Stimulated activated CD4-positive, alpha-beta T cell treated with anti-CD3 and anti-CD28 coated beads, Interleukin-2, amount 100 ng/mL, for 48 hours (primary cell): Measurements from ENCODE around the gene XKR3.
"Not testable (repeated sequence)": the region's sequence is repeated elsewhere in the genome, so short reads cannot be mapped to it uniquely, and the experiment has no call there.

Experiments used
- DNase-seq, 2 donors: peaks; one replicate each; pipeline ENCODE4 v3.0.0-alpha.2; 2020

The XKR3 gene

DNA sequence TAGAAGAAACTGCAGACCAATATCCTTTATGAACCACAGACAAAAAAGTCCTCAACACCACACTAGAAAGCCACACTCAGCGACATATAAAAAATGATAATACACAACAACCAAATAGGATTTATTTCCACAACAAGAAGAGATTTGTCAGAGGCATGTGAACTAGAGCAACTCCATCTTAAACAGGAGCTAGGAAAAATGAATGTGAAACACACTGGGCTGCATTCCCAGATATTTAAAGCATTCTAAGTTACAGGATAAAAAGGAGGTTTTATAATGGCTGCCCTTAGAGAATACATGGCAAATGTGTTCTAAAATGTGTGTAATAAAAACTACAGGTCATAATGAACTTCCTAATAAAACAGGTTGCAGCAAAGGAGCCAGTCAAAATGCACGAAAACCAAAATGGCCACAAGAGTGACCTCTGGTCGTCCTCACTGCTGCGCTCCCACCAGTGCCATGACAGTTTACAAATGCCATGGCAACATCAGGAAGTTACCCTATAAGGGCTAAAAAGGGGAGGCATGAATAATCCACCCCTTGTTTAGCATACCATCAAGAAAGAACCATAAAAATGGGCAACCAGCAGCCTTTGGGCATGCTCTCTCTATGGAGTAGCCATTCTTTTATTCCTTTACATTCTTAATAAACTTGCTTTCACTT, 21.8 kb downstream of the XKR3 start:
- no peak for DNase-seq

DNA sequence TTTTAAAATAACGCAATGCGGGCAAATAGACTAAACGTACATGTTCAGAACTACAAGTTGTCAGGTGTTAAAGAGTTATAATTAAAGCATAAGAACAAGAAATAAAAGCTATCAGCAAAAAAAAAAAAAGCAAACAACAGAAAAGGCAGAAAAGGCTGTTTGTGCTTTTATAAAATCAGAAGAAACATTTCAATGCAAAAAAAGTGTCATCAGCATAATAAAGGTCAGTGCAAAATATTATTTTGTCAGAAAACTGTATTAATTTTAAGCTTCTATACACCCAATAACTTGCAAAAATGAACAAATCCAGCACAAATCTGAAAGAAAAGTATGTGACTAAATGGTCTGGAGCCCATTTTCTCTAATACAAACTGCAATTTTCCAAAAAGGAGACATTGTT, 23.6 kb downstream of the XKR3 start:
- DNase-seq, result no peak

DNA sequence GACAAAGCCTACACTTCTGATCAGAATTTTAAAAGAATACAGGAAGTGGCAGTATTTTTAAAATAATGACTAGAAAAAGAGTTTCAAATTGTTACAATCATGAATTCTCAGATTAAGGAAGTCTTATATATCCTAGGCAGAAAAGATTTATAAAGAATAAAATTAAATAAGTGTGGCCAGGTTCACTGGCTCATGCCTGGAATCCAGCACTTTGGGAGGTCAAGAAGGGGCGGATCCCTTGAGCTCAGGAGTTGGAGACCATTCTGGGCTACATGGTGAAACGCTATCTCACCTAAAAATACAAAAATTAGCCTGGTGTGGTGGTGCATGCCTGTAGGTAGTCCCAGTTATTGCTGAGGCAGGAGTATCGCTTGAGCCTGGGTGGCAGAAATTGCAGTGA, 24.1 kb downstream of the XKR3 start:
- no peak for DNase-seq

DNA sequence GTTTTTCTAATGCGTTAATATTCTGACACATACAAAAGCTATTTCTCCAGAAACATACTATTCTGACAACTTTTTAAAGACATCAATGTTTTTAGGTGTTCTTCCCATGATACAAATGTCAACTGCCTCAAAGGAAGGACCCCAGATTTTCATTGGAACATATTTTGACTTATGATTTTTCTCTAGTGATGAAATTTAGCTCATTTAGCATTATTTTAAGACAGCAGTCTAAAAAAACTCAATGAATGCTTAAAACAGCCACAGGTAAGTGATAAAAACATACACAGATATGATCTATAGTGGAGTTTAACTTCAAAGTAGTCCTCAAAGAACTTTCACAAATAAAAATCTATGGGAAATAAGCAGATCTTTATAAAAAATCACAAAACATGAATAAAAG, 24.9 kb downstream of the XKR3 start:
- DNase-seq, result no peak

- not testable (repeated sequence) for DNase-seq
These were observed 29.7 kb downstream of the XKR3 start for GRCh38 chr22:16795504-16795903.

- DNase-seq, result no peak
These were observed 31.4 kb downstream of the XKR3 start for GRCh38 chr22:16793831-16794230.

DNA sequence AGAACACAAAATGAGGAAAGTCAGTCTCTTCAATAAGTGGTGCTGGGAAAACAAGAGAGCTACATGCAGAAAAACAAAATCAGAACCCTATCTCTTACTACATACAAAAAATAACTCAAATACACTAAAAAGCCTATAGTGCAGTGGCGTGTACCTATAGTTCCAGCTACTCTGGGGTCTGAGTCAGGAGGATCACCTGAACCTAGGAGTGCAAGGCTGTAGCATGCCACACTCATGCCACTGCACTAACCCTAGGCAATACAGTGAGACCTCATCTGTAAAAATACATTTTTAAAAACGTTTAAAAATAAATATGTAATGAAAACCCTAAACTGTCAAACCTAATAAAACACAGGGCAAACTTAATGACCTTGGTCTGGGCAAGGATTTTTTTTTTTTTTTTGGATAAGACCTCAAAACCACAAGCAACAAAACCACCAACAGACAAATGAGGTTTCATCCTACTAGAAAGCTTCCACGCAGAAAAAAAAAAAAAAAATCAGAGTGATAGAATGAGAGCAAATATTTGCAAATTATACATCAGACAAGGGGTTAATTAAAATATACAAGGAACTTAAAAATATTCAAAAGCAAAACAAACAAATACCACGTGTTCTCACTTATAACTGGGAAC, 35.2 kb downstream of the XKR3 start:
- no peak for DNase-seq

- DNase-seq, result no peak
These were observed 41.3 kb downstream of the XKR3 start for GRCh38 chr22:16783930-16784354.

- no peak for DNase-seq
These were observed 41.8 kb downstream of the XKR3 start for GRCh38 chr22:16783453-16783852.

DNA sequence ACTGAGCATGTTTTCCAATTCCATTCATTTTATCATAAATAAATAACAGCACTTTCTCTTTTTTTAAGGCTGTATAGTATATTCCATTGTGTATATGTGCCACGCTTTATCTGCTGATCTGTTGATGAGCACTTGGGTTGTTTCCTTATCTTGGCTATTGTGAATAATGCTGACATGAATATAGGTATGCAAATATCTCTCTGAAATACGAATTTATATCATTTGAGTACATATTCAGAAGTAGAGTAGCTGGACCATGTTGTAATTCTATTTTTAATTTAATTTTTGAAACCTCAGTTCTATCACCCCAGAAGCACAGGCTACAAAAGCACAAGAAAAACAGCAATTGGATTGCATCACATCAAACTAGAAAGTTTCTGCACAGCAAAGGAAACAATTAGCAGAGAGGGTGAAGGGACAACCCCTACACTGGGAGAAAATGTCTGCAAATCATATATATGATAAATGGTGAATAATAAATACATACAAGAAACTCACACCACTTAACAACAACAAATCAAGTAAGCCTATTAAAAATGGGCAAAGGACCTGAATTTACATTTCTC, 43.4 kb downstream of the XKR3 start:
- DNase-seq, result no peak

DNA sequence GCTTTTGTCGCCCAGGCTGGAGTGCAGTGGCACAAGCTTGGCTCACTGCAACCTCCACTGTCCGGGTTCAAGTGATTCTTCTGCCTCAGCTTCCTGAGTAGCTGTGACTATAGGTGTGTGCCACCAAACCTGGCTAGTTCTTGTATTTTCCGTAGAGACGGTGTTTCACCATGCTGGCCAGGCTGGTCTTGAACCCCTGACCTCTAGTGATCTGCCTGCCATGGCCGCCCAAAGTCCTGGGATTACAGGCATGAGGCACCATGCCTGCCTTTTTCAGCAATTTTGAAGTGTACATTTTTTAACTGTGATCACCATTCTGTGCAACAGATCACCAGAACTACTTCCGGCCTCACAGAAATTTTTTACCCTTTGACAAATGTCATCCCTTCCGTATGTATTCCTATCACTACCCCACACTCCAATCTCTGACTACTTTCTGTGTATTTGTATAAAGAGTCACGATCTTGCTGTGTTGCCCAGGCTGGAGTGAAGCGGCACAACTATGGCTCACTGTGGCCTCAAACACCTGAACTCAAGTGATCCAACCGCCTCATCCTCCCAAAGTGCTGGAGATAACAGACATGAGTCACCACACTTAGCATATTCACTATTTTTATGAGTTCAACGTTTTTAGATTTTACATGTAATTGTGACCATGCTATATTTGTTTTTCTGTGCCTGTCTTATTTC, 44.0 kb downstream of the XKR3 start:
- DNase-seq, result no peak

DNA sequence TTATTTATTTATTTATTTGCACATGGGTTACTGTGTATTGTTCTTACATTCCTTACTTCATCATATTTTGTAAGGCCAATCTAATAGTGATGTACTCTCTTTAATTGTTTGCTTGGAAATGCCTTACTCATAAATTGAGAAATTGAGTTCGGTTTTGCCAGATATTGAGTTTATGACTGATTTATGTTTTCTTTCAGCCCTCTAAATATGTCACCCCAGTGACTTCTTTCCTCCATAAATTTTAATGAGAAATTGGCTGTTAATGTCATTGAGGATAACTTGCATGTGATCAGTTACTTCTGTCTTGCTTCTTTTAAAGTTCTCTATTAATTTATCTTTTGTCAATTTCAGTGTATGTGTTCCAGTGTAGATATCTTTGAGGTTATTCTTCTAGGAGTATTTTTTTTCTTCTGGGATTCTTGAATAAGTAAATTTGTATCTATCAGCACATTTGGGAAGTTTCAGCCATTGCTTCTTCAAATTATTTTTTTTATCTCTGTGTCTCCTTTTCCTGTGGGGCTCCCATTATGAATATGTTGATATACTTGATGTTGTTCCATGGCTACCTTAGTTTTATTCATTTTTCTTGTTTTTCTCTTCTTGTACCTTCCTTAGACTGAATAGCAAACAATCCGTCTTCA, 47.8 kb downstream of the XKR3 start:
- no peak for DNase-seq

DNA sequence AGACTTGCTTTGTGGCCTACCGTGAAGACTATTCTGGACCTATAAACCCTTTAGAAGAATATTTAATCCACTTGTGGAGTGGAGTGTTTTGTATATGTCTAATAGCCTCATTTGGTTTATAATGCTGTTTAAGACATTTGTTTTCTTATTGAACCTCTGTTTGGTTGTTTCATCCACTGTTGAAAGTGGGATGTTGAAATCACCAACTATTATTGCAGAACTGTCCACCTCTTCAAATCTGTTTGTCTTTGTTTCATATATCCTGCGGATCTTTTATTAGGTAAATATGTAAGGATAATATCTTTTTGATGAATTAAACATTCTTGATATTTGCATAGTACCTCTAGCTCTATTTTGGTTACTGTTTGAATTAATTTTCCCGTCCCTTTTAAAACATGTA, 49.1 kb downstream of the XKR3 start:
- DNase-seq, result no peak

DNA sequence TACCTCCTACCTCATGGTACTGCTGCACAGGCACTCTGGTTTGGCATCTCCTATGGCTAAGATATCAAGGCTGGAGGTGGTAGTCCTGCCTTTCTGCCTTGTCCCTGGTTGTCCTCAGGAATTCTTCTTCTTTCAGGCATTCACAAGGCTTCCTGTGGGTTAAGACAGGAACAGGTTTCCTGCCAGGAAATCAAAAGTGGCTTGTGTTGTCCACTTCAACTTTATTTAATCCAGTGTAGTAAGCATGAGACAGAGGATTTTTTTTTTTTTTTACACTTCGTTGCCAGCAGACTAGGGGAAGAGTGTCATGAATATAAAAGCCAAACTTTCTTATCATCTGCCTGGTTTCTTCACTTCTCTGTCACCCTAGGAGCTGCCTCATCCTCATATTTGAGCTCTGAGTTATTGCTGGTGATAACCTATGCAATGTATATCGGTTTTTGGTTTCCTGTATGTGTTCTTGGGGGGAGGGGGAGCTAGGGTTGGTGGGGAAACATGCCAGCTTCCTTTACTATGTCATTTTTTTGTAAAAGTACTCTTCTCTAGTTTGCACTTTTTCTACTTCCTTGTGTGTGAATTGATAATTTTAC, 50.2 kb downstream of the XKR3 start:
- DNase-seq, result no peak

DNA sequence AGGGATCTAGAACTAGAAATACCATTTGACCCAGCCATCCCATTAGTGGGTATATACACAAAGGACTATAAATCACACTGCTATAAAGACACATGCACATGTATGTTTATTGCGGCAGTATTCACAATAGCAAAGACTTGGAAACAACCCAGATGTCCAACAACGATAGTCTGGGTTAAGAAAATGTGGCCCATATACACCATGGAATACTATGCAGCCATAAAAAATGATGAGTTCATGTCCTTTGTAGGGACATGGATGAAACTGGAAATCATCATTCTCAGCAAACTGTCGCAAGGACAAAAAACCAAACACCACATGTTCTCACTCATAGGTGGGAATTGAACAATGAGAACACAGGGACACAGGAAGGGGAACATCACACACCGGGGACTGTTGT, 53.6 kb downstream of the XKR3 start:
- not testable (repeated sequence) for DNase-seq

- DNase-seq, result not testable (repeated sequence)
These were observed 57.3 kb downstream of the XKR3 start for GRCh38 chr22:16767927-16768326.

DNA sequence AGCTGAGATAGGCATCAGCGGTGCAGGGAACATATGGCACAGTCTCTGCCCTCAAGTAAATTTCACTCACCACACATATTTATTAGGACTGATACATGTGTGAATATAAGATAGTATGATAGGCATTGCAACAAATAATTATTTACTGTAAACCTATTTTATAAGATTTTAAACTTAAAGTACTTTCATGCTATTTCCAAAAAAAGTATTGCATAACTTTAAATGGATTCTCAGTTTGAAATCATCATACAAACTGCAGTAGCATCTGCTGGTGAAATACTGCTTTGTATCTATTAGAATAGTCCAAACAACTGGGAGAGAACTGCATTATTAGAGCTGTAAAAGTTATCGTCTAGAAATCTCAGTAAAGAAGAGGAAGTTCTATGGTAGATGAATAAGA, 63.0 kb downstream of the XKR3 start:
- not testable (repeated sequence) for DNase-seq

DNA sequence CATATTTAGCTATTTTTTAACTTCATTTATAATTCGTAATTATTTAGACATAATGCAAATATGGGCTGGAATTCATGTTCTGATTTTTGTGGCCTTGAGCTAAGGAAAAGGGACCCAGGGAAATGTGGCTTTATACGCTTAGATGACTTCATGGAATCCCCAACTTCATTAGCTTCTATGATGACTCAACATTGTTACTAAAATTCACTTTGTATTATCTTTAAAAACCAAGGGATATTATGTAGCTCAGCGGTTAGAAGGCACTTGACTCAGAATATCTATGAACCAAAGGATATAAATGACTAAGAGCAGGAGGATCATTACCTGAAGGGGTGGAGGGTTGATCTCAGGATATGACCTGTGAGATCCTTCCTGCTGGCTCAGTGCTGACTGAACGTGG, 64.8 kb downstream of the XKR3 start:
- DNase-seq, result not testable (repeated sequence)

DNA sequence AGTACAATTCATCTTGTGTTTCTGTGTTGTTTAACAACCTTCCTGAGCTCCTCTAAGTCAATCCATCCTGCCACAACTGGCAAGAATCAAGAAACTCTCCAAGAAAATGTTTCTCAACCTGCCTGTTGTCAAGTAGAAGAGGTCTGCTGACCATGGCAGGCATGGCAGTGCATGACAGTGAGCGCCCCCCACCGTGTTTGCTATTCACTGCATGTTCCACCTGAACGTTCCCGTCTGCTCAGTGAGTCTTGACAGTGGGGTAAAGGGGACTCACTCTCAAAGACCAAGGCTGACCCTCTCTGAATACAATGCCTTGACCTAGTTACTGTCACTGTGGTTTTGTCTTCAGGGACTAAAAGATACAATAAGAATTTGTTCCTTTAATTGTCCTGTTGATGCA, 75.9 kb downstream of the XKR3 start:
- DNase-seq, result not testable (repeated sequence)

DNA sequence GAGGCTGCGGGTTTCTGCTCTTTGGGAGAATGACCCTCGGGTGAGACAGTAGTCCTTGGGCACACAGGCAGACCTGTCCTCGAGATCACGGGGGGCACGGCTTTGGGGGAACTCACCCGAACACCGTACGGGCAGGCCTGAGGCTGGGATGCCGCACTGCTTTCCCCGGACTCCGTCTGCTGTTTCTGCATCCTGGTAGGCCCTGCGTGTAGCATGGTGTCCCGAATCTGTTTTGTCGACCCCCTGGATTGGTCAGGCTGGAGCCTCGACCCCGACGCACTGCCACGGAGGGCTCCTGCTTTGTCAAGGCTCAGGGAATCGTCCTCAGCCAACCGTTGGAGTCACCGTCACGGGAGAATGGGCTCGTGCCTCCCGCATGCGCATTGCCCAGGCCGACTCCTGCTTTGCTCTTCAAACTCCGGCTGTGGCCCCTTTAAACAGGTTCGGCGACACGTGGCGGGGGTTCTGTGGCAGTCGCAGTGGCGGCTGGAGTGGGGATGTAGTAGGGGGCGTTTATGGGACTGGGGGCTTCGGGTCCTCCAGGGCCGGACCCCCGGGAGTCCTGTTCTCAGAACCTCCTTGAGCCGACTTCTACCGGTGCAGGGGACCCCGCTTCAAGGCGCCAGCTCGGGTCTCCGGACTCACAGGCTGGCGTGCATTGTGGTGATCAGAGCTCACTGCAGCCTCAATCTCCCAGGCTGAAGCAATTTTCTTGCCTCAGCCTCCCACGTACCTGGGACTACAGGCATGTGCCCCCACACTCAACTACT, 76.9 kb downstream of the XKR3 start:
- not testable (repeated sequence) for DNase-seq

DNA sequence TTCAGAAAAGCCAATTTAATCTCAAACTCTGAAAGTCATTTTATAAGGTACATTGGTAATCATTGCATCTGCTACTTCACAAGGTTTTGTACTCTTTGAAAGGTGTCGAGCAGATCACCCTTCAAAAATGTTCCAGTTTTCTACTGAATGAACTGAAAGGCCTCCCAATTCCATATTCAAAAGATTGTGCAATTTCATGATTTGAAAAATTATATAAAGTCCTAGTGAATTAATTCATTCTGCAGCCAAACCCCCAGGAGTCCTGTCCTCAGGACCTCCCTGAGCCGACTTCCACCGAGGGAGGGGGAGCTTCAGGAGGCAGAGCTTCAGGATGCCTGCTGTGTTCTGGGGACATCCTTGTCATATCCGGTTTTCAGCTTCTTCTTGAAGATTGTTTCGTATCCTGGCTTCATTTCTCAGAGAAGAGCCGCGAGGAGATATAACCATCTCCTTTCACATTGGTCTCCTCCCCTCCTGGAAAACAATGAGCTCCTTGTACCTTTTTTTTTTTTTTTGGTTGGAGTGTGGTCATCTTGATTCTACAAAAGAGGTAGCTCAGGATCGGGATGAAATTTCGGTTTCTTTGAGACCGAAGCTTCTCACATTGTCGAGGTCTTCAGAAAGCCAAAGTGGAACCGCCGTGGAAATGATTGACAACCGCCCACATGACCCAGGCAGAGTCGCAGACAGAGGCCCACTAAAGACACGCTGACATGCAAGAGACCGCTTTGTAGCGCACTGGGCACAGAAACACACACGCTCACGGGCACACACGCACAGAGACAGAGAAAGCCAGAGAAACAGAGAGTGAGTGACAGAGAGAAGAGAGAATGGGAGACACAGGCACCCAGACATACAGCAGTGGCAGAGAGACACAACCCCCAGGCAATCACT, 77.7 kb downstream of the XKR3 start:
- not testable (repeated sequence) for DNase-seq
